Small intestine (tissue), 7 donors: ENCODE data around the gene FXYD3. TPM values are rescaled to one million over a fixed set of nuclear protein-coding genes. Genes with fewer than 3 reads are reported as not detected.

Experiments used
- DNase-seq, 2 donors: peaks; one replicate each; pipeline versions ENCODE4 v3.0.0 to v3.0.0-alpha.2; 2013
- FAIRE-seq: peaks from 2 replicates; lab custom pipeline; 2012; peaks lifted over from hg19 to GRCh38; lab: Jason Lieb, UNC
- H3K27ac ChIP-seq, 3 donors: one replicate each; pipeline ENCODE4 v1.5.1; 2013; ENCODE audit warnings: low read length in 2 of 3, mild to moderate bottlenecking in 2 of 3, control low read depth in 1 of 3, inconsistent platforms in 1 of 3, low read depth in 1 of 3, moderate library complexity in 1 of 3
- H3K27me3 ChIP-seq, 3 donors: one replicate each; pipeline ENCODE4 v1.6.1; 2013; ENCODE audit warnings: low read length in 3 of 3, inconsistent platforms in 1 of 3; ENCODE audit not compliant: control insufficient read depth in 3 of 3, insufficient read depth in 3 of 3
- H3K36me3 ChIP-seq, 3 donors: one replicate each; pipeline ENCODE4 v1.6.1; 2013; ENCODE audit warnings: low read length in 3 of 3, inconsistent platforms in 1 of 3, low read depth in 1 of 3, mild to moderate bottlenecking in 1 of 3, moderate library complexity in 1 of 3; ENCODE audit not compliant: control insufficient read depth in 3 of 3, insufficient read depth in 2 of 3
- H3K4me1 ChIP-seq, 3 donors: one replicate each; pipeline ENCODE4 v1.6.1; 2013; ENCODE audit warnings: low read length in 2 of 3, inconsistent platforms in 1 of 3, low read depth in 1 of 3, mild to moderate bottlenecking in 1 of 3, moderate library complexity in 1 of 3; ENCODE audit not compliant: control insufficient read depth in 3 of 3, insufficient read depth in 2 of 3
- H3K4me3 ChIP-seq, 3 donors: one replicate each; pipeline ENCODE4 v1.5.1; 2013; ENCODE audit warnings: low read length in 3 of 3, control low read depth in 1 of 3, inconsistent platforms in 1 of 3, low read depth in 1 of 3, mild to moderate bottlenecking in 1 of 3, moderate library complexity in 1 of 3
- H3K9me3 ChIP-seq, 2 donors: one replicate each; pipeline ENCODE4 v1.6.1; 2013; ENCODE audit warnings: low read depth in 1 of 2, low read length in 1 of 2; ENCODE audit not compliant: control insufficient read depth in 2 of 2, insufficient read depth in 1 of 2
- WGBS, 3 donors: extraction: QIAGEN DNeasy Blood & Tissue Kit; methylation state at CpG; one replicate each; pipeline ENCODE4 v1.1.7; 2013; 5-methylcytosine and 5-hydroxymethylcytosine counted together
- polyA plus RNA-seq, 4 donors: library from polyadenylated mRNA; stranded (reverse) in 3 of 4; unstranded in 1 of 4; fragments of 200-250 nt in 3 of 4; fragments of 120-200 nt in 1 of 4; gene quantifications; one replicate each; pipeline versions ENCODE4 v1.2.1 to v1.2.3, GENCODE V29; 2013
- donor health status: healthy with polysubstance abuse.
- donor health status: control.
- donor health status: control.
- donor health status: Bipolar disorder and iron deficiency.
- donor health status: healthy.

FXYD3 gene
- polyA plus RNA-seq, 4 donors, result 72.7 to 803 (median 118) TPM

DNA sequence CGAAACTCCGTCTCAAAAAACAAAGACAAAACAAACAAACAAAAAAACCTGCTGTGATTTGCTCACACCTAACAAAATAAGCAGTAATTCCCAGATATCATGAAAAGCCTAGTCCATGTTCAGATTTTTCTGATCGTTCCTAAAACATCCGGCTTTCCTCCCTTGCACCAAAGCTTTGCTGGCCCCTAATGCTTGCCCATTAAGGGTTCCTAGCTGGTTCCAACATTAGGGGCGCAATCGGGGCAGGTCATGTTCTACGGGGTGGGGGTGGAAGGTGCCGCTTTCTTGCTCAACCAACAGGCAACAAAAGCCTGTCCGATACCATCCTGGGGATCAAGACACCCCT is 25.5 kb upstream of the FXYD3 start:
- FAIRE-seq, result no peak
- no peak for DNase-seq
- Histone ChIP-seq H3K36me3 (no peaks in the 10 kb centered on the region), H3K27ac (no peak overlapping the region), H3K4me1 (peaks cover 0 to 28% (median 0%) of the 10 kb centered on the region in 3 donors), H3K4me3 (no peak overlapping the region), H3K9me3 (no peaks in the 10 kb centered on the region), H3K27me3 (peaks cover 0 to 3% (median 0%) of the 10 kb centered on the region in 3 donors)
- WGBS, 3 donors, result 36 to 46% (median 45%) methylated on average over 9 of the region's 9 CpGs

DNA sequence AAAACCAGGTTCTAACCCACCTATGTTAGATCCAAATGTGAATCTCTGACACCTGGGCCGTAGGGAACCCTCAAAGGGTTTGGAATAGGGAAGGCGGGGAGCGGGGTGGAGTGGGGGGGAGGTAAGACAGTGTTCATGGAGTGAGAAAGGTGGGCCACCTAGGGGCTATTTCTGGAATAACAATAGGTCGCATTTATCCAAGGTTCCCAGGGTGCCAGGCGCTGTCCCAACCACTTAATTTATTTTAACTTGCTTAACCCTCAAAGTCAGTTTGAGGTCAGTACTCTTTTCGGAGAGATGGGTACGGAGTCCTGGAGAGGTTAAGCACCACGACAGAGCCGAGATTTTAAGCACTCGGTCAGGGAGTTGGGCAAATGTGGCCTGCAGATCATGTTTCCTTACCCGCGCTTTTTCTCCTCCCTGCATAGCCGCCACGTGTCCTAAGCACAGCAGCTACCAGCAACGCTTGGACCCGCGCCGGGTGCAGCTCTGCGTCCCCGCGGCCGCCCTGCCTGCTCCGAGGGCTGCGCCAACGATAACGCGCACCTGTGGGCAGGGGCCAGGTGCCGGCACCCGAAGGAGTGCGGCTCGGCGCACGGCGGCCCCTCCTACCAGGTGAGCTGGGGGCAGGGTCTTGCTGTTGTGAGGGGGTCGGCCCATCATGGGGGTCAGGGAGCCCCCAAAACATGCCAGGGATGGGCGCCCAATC is 25.0 kb upstream of the FXYD3 start:
- 11 to 14% (median 12%) methylated on average over 36 of the region's 36 CpGs for WGBS, 3 donors

DNA sequence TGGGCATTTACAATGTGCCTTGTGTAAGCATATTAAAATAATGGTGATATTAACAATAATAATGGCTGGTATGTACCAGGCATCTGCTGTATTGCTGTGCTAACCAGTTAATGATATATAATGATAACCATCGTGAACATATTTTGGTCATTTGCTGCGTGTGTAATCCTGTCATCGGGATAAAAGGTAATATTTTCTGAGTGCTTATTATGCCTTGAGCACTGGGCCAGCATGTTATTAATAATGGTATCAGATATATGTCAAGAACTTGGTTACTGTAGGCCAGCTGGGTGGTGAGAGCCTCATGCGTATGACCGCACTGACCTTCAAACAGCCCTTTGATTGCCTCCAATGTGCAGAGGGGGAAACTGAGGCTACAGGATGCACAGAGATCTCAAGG is 22.2 kb upstream of the FXYD3 start:
- FAIRE-seq, result no peak
- 88 to 92% (median 90%) methylated on average over 5 of the region's 5 CpGs for WGBS, 3 donors
- Histone ChIP-seq H3K9me3 (no peaks in the 10 kb centered on the region), H3K27me3 (peaks cover 0 to 3% (median 0%) of the 10 kb centered on the region in 3 donors), H3K27ac (no peak overlapping the region), H3K4me1 (peaks cover 0 to 21% (median 0%) of the 10 kb centered on the region in 3 donors), H3K36me3 (no peaks in the 10 kb centered on the region), H3K4me3 (no peak overlapping the region)
- no peak for DNase-seq

More for the DNA sequence above, 25.0 kb upstream of the FXYD3 start:
- no peak overlapping the region for H3K4me3 ChIP-seq
- H3K27ac ChIP-seq, result no peak overlapping the region
- peaks cover 0 to 3% (median 0%) of the 10 kb centered on the region in 3 donors for H3K27me3 ChIP-seq
- FAIRE-seq (no peak), DNase-seq (peak; percentile 49 to 82)
- peaks cover 0 to 28% (median 0%) of the 10 kb centered on the region in 3 donors for H3K4me1 ChIP-seq
- no peaks in the 10 kb centered on the region for H3K36me3 ChIP-seq
- H3K9me3 ChIP-seq, result no peaks in the 10 kb centered on the region

DNA sequence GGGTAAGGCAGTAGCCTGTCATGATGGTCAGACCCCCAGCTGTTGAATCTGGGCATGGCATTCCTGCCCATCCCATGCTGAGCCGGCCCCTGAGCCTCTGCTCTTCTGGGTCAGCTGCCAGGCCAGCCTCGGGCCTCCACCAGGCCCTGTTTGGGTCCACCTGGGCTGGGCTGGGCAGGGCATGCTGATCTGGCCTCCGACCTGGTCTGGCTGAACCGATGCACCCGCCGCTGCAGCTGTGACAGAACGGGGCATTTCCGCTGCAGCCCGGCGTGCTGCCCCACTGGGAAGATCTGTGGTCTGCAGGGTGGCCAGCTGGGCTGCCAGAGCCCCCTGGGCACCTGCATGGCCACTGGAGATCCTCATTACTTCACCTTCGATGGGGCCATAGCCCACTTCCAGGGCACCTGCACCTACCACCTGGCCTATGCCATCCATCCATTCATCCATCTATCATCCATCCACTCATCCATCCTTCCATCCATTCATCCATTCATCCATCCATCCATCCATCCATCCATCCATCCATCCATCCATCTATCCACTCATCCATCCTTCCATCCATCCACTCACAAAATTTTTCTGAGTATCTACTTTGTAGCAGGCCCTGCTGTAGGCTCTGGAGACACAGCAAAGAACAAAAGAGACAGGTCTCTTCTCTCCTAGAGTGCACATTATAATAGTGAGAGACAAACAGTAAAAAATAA is 21.5 kb upstream of the FXYD3 start:
- WGBS, 3 donors, result 82 to 86% (median 84%) methylated on average over 11 of the region's 11 CpGs
- no peak for DNase-seq
- peaks cover 0 to 17% (median 0%) of the 10 kb centered on the region in 3 donors for H3K4me1 ChIP-seq
- peaks cover 0 to 3% (median 0%) of the 10 kb centered on the region in 3 donors for H3K27me3 ChIP-seq
- no peak for FAIRE-seq
- H3K4me3 ChIP-seq, result no peak overlapping the region
- no peak overlapping the region for H3K27ac ChIP-seq
- no peaks in the 10 kb centered on the region for H3K9me3 ChIP-seq
- no peaks in the 10 kb centered on the region for H3K36me3 ChIP-seq

DNA sequence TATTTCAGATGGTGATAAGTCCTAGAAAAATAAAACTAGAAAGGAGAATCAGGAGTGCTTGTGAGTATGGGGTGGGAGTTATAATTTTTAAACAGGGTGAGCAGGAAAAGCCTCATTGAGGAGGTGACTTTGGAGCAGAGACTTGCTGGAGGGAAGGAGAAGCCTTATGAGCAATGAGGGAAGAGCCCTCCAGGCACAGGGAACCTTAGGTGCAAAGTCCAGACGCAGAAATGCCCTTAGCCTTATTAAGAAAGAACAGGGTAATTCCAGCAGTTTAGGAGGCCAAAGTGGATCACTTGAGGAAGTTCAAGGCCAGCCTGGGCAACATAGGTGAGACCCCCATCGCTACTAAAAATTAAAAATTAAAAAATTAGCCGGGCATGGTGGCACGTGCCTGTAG is 21.0 kb upstream of the FXYD3 start:
- peaks cover 0 to 3% (median 0%) of the 10 kb centered on the region in 3 donors for H3K27me3 ChIP-seq

DNA sequence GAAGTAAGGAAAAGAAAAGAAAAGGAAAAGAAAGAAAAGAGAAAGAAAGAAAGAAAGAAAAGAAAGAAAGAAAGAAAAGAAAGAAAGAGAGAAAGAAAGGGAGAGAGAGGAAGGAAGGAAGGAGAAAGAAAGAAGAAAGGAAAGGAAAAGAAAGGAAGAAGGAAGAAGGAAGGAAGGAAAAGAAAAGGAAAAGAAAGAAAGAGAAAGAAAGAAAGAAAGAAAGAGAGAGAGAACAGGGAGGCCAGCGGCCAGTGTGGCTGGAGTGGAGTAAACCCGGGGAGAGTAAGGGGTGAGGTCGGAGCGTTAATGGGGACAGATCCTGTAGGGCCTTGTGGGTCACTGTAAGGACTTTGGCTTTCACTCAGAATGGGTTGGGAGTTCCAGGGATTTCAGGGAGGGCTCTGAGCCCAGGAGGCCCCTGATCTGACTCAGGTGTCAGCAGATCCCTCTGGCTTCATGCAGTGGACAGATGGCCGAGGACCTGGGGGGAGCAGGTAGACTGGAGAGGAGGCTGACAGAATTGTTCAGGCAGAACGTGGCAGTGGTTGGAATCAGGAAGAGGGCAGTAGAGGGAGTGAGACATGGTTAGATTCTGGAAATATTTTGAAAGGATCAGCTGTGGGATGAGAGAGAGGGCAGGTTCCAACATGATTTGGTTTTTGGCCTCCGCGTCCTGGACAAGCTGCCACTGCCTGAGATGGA is 19.8 kb upstream of the FXYD3 start:
- no peak overlapping the region for H3K27ac ChIP-seq
- 68 to 74% (median 69%) methylated on average over 8 of the region's 8 CpGs for WGBS, 3 donors
- peak in 1 of 2 donors; percentile 37 for DNase-seq

More for the DNA sequence above, 21.0 kb upstream of the FXYD3 start:
- WGBS, 3 donors, result 75 to 81% (median 80%) methylated on average over 4 of the region's 4 CpGs
- Histone ChIP-seq H3K4me3 (no peak overlapping the region), H3K9me3 (no peaks in the 10 kb centered on the region), H3K4me1 (peaks cover 0 to 17% (median 0%) of the 10 kb centered on the region in 3 donors), H3K36me3 (no peaks in the 10 kb centered on the region), H3K27ac (no peak overlapping the region)
- FAIRE-seq, result no peak
- DNase-seq, result peak in 1 of 2 donors; percentile 52

DNA sequence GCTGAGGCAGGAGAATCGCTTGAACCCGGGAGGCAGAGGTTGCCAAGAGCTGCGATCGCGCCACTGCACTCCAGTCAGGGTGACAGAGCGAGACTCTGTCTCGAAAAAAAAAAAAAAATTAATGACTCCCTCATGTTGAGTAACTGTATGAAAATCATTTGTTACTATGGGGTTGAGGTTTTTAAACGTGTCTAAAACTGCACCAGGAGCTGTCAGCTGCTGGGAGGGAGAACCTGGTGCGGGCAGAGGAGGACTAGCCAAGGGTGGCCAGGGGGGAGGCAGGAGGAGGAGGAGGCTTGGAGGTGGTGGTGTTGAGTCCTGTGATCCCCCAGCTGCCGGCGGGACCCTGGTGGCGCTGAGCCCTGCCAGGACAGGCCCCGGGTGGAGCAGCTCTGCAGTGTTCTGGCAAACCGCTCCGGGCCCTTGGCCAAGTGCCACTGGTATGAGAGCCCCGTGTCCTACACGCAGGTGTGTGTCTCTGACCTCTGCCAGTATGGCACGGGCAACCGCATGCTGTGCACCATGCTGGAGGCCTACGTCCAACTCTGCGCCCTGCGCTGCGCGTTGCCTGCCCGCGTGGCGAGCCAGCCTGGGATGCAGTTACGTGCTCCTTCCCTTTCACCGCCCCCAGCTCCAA is 17.1 kb upstream of the FXYD3 start:
- no peak overlapping the region for H3K4me3 ChIP-seq
- H3K4me1 ChIP-seq, result peaks cover 0 to 7% (median 0%) of the 10 kb centered on the region in 3 donors
- no peaks in the 10 kb centered on the region for H3K27me3 ChIP-seq
- no peaks in the 10 kb centered on the region for H3K36me3 ChIP-seq
- no peak for DNase-seq
- no peak for FAIRE-seq
- H3K27ac ChIP-seq, result no peak overlapping the region
- no peaks in the 10 kb centered on the region for H3K9me3 ChIP-seq
- 70 to 84% (median 72%) methylated on average over 26 to 29 of the region's 29 CpGs for WGBS, 3 donors

More for the DNA sequence above, 19.8 kb upstream of the FXYD3 start:
- Histone ChIP-seq H3K36me3 (no peaks in the 10 kb centered on the region), H3K4me1 (peaks cover 0 to 14% (median 0%) of the 10 kb centered on the region in 3 donors), H3K9me3 (no peaks in the 10 kb centered on the region), H3K27me3 (no peaks in the 10 kb centered on the region), H3K4me3 (no peak overlapping the region)
- no peak for FAIRE-seq
